Pancreas (tissue), 10 donors: ENCODE measurements around the gene AQP7. TPM values are rescaled to one million over a fixed set of nuclear protein-coding genes. Genes with fewer than 3 reads are reported as not detected.
"Not testable (repeated sequence)": the region's sequence is repeated elsewhere in the genome, so short reads cannot be mapped to it uniquely, and the experiment has no call there.

Experiments used
- ATAC-seq, 4 donors: fragments of 200-7000 bp; cut with Tn5 transposase; one replicate each; pipeline versions ENCODE4 v1.8.0 to v1.9.1; 2020; ENCODE audit warnings: mild to moderate bottlenecking in 4 of 4, moderate library complexity in 4 of 4
- DNase-seq, 6 donors: peaks; one replicate each; pipeline ENCODE4 v3.0.0-alpha.2; 2020
- FAIRE-seq: peaks from 2 replicates; lab custom pipeline; 2012; peaks lifted over from hg19 to GRCh38; lab: Jason Lieb, UNC
- H3K27ac ChIP-seq, 4 donors: fragments of 200-600 bp; sonication (generic); 1 replicate in 3 of 4; 2 replicates in 1 of 4; pipeline versions ENCODE4 v1.5.0 to v1.8.0; 2020
- H3K27me3 ChIP-seq, 4 donors: fragments of 200-600 bp; one replicate each; pipeline ENCODE4 v1.8.0; 2021
- H3K36me3 ChIP-seq, 3 donors: fragments of 200-600 bp; sonication (generic) in 1 of 3; one replicate each; pipeline versions ENCODE4 v1.5.0 to v1.8.0; 2020 to 2021
- H3K4me1 ChIP-seq, 3 donors: fragments of 200-600 bp; one replicate each; pipeline ENCODE4 v1.8.0; 2021
- H3K4me3 ChIP-seq, 4 donors: fragments of 200-600 bp; sonication (generic) in 2 of 4; one replicate each; pipeline versions ENCODE4 v1.5.0 to v1.8.0; 2020 to 2021
- H3K9me3 ChIP-seq, 4 donors: fragments of 200-600 bp; one replicate each; pipeline ENCODE4 v1.8.0; 2021
- CTCF ChIP-seq, 4 donors: fragments of 200-600 bp; sonication (generic) in 3 of 4; IDR thresholded peaks; one replicate each; pipeline versions ENCODE4 v1.5.0 to v1.8.0; 2021; ENCODE audit warnings: antibody characterized with exemption in 4 of 4
- WGBS, 2 donors: extraction: QIAGEN DNeasy Blood & Tissue Kit; methylation state at CpG; one replicate each; pipeline ENCODE4 v1.1.7; 2013; 5-methylcytosine and 5-hydroxymethylcytosine counted together
- intact Hi-C, 3 donors: fragments of 100-400 bp; cut with DNase I; formaldehyde crosslinking; loops; one replicate each; pipeline versions ENCODE4 v1.11.1 to v1.14.2; 2022
- polyA plus RNA-seq, 2 donors: library from polyadenylated mRNA; stranded (reverse); fragments of 200-250 nt; gene quantifications; one replicate each; pipeline ENCODE4 v1.2.3, GENCODE V29; 2013
- total RNA-seq, 6 donors: library from RNA; stranded (reverse); fragmentation: NEBNext Ultra II Directional in 4 of 6; extraction: Animal tissue kit (Norgen Biotek cat#: 25700) in 4 of 6; gene quantifications; one replicate each; pipeline versions ENCODE4 v1.2.1 to v1.2.4, GENCODE V29; 2021 to 2023
- donor health status: healthy with polysubstance abuse.
- donor health status: DM: no; HTN: no; CAD: no; lungs with moderate emphysema.
- donor health status: DM: no; HTN: no; CAD: no.
- donor health status: control.
- donor health status: control.
- donor health status: Bipolar disorder and iron deficiency.
- donor health status: DM: yes; HTN: yes; CAD: no.
- donor health status: DM: no; HTN: no; CAD: no.
- donor health status: DM: no; HTN: no; CAD: no.
- donor health status: DM: yes; HTN: yes; CAD: no.

Gene AQP7
- total and polyA plus RNA-seq, 8 donors = 1.0 to 12.0 (median 2.3) TPM

- intact Hi-C loops = no loop called here
- Histone ChIP-seq H3K9me3 (no peaks in the 10 kb centered on the region), H3K36me3 (no peaks in the 10 kb centered on the region), H3K27me3 (no peaks in the 10 kb centered on the region), H3K27ac (no peak overlapping the region), H3K4me1 (no peaks in the 10 kb centered on the region), H3K4me3 (no peak overlapping the region)
- DNase-seq = no peak
- TF ChIP-seq CTCF (IDR thresholded peaks at IDR 0.05) = no peak
- 80 to 93% methylated on average over 7 of the region's 7 CpGs for WGBS, 2 donors
- ATAC-seq = no peak
- FAIRE-seq = no peak
These were observed 24.5 kb upstream of the AQP7 start for GRCh38 chr9:33426843-33427293.

- intact Hi-C loops = no loop called here
- H3K4me1 ChIP-seq = no peaks in the 10 kb centered on the region
- FAIRE-seq = no peak
- H3K27me3 ChIP-seq = no peaks in the 10 kb centered on the region
- no peaks in the 10 kb centered on the region for H3K36me3 ChIP-seq
- peak in 3 of 4 donors; percentile 25 to 83 (median 75) for ATAC-seq
- H3K9me3 ChIP-seq = no peaks in the 10 kb centered on the region
- no peak overlapping the region for H3K27ac ChIP-seq
- no peak for TF ChIP-seq CTCF (IDR thresholded peaks at IDR 0.05)
- no peak overlapping the region for H3K4me3 ChIP-seq
- DNase-seq = no peak
- 52 to 56% methylated on average over 4 of the region's 4 CpGs for WGBS, 2 donors
These were observed 22.8 kb upstream of the AQP7 start for GRCh38 chr9:33425128-33425533.

GRCh38 chr9:33424492-33424891, 22.1 kb upstream of the AQP7 start:
- not testable (repeated sequence) for H3K27ac ChIP-seq, ATAC-seq
- 93 to 99% methylated on average over 6 of the region's 6 CpGs for WGBS, 2 donors

GRCh38 chr9:33424043-33424442, 21.7 kb upstream of the AQP7 start:
- H3K27ac ChIP-seq, ATAC-seq, FAIRE-seq, H3K4me3 ChIP-seq, H3K4me1 ChIP-seq, H3K36me3 ChIP-seq, H3K27me3 ChIP-seq, intact Hi-C loops, H3K9me3 ChIP-seq: not testable (repeated sequence)
- peak in 1 of 6 donors; percentile 12 for DNase-seq
- 67 to 70% methylated on average over 7 of the region's 7 CpGs for WGBS, 2 donors

More at GRCh38 chr9:33424492-33424891, 22.1 kb upstream of the AQP7 start:
- intact Hi-C loops, H3K36me3 ChIP-seq, FAIRE-seq, H3K27me3 ChIP-seq, H3K4me3 ChIP-seq, DNase-seq, H3K9me3 ChIP-seq, H3K4me1 ChIP-seq: not testable (repeated sequence)

GRCh38 chr9:33419708-33420303, 17.4 kb upstream of the AQP7 start:
- 72 to 83% methylated on average over 10 of the region's 10 CpGs for WGBS, 2 donors

More at GRCh38 chr9:33419708-33420303, 17.4 kb upstream of the AQP7 start:
- no peak for DNase-seq
- Histone ChIP-seq H3K4me3 (no peak overlapping the region), H3K36me3 (no peaks in the 10 kb centered on the region), H3K4me1 (peaks cover 13 to 15% (median 14%) of the 10 kb centered on the region in 3 donors), H3K9me3 (no peaks in the 10 kb centered on the region), H3K27ac (no peak overlapping the region), H3K27me3 (no peaks in the 10 kb centered on the region)
- no peak for ATAC-seq
- TF ChIP-seq CTCF (IDR thresholded peaks at IDR 0.05) = no peak
- no peak for FAIRE-seq
- intact Hi-C loops = no loop called here
